A549 (cell line): ENCODE measurements around the gene KCNG2. TPM values are rescaled to one million over a fixed set of nuclear protein-coding genes. Genes with fewer than 3 reads are reported as not detected.

Experiments
- ATAC-seq, 2 experiments: fragments of 200-7000 bp in 1 of 2; fragments of >200 bp in 1 of 2; cut with Nextera tagmentation in 1 of 2; cut with Tn5 transposase in 1 of 2; 3 replicates each; pipeline versions ENCODE4 v1.8.0 to v1.9.1; 2018 to 2020; ENCODE audit warnings: mild to moderate bottlenecking in 1 of 2, moderate library complexity in 1 of 2
- CTCF ChIA-PET: fragments of 300-600 bp; sonication (Branson Sonifier 250); formaldehyde crosslinking; extraction: SDS; loops from one replicate; lab custom pipeline; 2021; ENCODE audit warnings: antibody characterized with exemption, inconsistent platforms; lab: Yijun Ruan, JAX
- POLR2A ChIA-PET: fragments of 350-600 bp; formaldehyde crosslinking; extraction: SDS; loops from one replicate; lab custom pipeline; 2021; ENCODE audit warnings: antibody characterized with exemption, inconsistent platforms; lab: Yijun Ruan, JAX
- DNase-seq, 2 experiments: peaks; one replicate each; pipeline versions ENCODE4 v3.0.0 to v3.0.0-alpha.2; 2011 to 2016; ENCODE audit warnings: low read depth in 1 of 2, low spot score in 1 of 2
- FAIRE-seq: peaks from 2 replicates; lab custom pipeline; 2011; peaks lifted over from hg19 to GRCh38; lab: Jason Lieb, UNC
- H3K27ac ChIP-seq, 2 experiments: fragments of >200 bp; sonication (Bioruptor Twin); formaldehyde crosslinking; 3 replicates each; pipeline ENCODE4 v1.5.1; 2016 to 2017
- H3K4me1 ChIP-seq: fragments of >200 bp; sonication (Bioruptor Twin); formaldehyde crosslinking; 3 replicates; pipeline ENCODE4 v1.6.1; 2016
- H3K4me2 ChIP-seq: fragments of >200 bp; sonication (Bioruptor Twin); formaldehyde crosslinking; 3 replicates; pipeline ENCODE4 v1.6.1; 2016
- H3K4me3 ChIP-seq: fragments of >200 bp; sonication (Bioruptor Twin); formaldehyde crosslinking; 3 replicates; pipeline ENCODE4 v1.5.1; 2016
- H3K9me3 ChIP-seq: fragments of >200 bp; sonication (Bioruptor Twin); formaldehyde crosslinking; 3 replicates; pipeline ENCODE4 v1.6.1; 2016
- CHD4 ChIP-seq: fragments of 200-600 bp; sonication (generic); IDR thresholded peaks from 2 replicates; pipeline ENCODE4 v1.6.1; 2016; ENCODE audit warnings: antibody characterized with exemption, mild to moderate bottlenecking, borderline replicate concordance
- CTCF ChIP-seq: fragments of >200 bp; sonication (Bioruptor Twin); formaldehyde crosslinking; IDR thresholded peaks from 3 replicates; pipeline ENCODE4 v1.5.1; 2016
- EHMT2 ChIP-seq: fragments of 200-600 bp; sonication (generic); IDR thresholded peaks from 2 replicates; pipeline ENCODE4 v1.6.1; 2016; ENCODE audit warnings: antibody characterized with exemption, low read depth, mild to moderate bottlenecking, moderate library complexity
- ELK1 ChIP-seq: fragments of 150-350 bp; IDR thresholded peaks from 2 replicates; pipeline ENCODE4 v1.6.1; 2014; ENCODE audit warnings: low read depth, mild to moderate bottlenecking, low read length
- FOSB ChIP-seq: fragments of 250-450 bp; sonication (Bioruptor Pico); IDR thresholded peaks from 2 replicates; pipeline ENCODE4 v1.5.0; 2020; ENCODE audit warnings: mild to moderate bottlenecking, moderate library complexity
- FOSL2 ChIP-seq, 2 experiments: fragments of 450-650 bp in 1 of 2; fragments of >200 bp in 1 of 2; sonication (Bioruptor Twin) in 1 of 2; formaldehyde crosslinking; IDR thresholded peaks; 2 replicates each; pipeline versions ENCODE4 v1.5.0 to v1.6.1; 2016 to 2020; ENCODE audit warnings: mild to moderate bottlenecking in 1 of 2, moderate library complexity in 1 of 2
- FOXS1 ChIP-seq: fragments of 250-450 bp; sonication (Bioruptor Pico); IDR thresholded peaks from 2 replicates; pipeline ENCODE4 v1.5.0; 2020; ENCODE audit warnings: mild to moderate bottlenecking, moderate library complexity
- GATA3 ChIP-seq: IDR thresholded peaks from 2 replicates; pipeline ENCODE4 v1.6.1; 2012; ENCODE audit warnings: borderline replicate concordance
- HES2 ChIP-seq: fragments of >200 bp; sonication (Bioruptor Twin); formaldehyde crosslinking; IDR thresholded peaks from 2 replicates; pipeline ENCODE4 v1.6.1; 2016
- HEYL ChIP-seq: fragments of 250-450 bp; sonication (Bioruptor Pico); IDR thresholded peaks from 2 replicates; pipeline ENCODE4 v1.8.0; 2021; ENCODE audit warnings: mild to moderate bottlenecking, moderate library complexity
- HMGXB4 ChIP-seq: fragments of 250-450 bp; sonication (Bioruptor Pico); IDR thresholded peaks from 2 replicates; pipeline ENCODE4 v1.5.0; 2021; ENCODE audit warnings: mild to moderate bottlenecking, moderate library complexity, borderline replicate concordance
- HOXA7 ChIP-seq: fragments of 250-450 bp; sonication (Bioruptor Pico); IDR thresholded peaks from 2 replicates; pipeline ENCODE4 v1.5.0; 2020; ENCODE audit warnings: mild to moderate bottlenecking, moderate library complexity
- JUNB ChIP-seq: fragments of >200 bp; sonication (Bioruptor Twin); formaldehyde crosslinking; IDR thresholded peaks from 2 replicates; pipeline ENCODE4 v1.6.1; 2016
- KDM5A ChIP-seq: fragments of 200-600 bp; sonication (generic); IDR thresholded peaks from 2 replicates; pipeline ENCODE4 v1.6.1; 2016; ENCODE audit warnings: antibody characterized with exemption, mild to moderate bottlenecking
- MAZ ChIP-seq: fragments of 150-350 bp; IDR thresholded peaks from 2 replicates; pipeline ENCODE4 v1.6.1; 2014; ENCODE audit warnings: antibody characterized with exemption, low read depth, low read length, borderline replicate concordance
- PBX3 ChIP-seq: IDR thresholded peaks from 2 replicates; pipeline ENCODE4 v1.6.1; 2012
- PHF8 ChIP-seq: fragments of 200-600 bp; sonication (generic); IDR thresholded peaks from 2 replicates; pipeline ENCODE4 v1.6.1; 2016; ENCODE audit warnings: low read depth, mild to moderate bottlenecking, antibody characterized with exemption, moderate library complexity, borderline replicate concordance
- RCOR1 ChIP-seq: fragments of 150-350 bp; IDR thresholded peaks from 2 replicates; pipeline ENCODE4 v1.6.1; 2014; ENCODE audit warnings: antibody characterized with exemption, low read length, low read depth
- SMC3 ChIP-seq: fragments of >200 bp; sonication (Bioruptor Twin); formaldehyde crosslinking; IDR thresholded peaks from 3 replicates; pipeline ENCODE4 v1.6.1; 2018; ENCODE audit warnings: inconsistent platforms
- TP53 ChIP-seq: fragments of 250-450 bp; sonication (Bioruptor Pico); IDR thresholded peaks from 2 replicates; pipeline ENCODE4 v1.5.0; 2021; ENCODE audit warnings: mild to moderate bottlenecking, moderate library complexity
- ZSCAN20 ChIP-seq: fragments of 250-450 bp; sonication (Bioruptor Pico); IDR thresholded peaks from 2 replicates; pipeline ENCODE4 v1.8.0; 2022; ENCODE audit warnings: mild to moderate bottlenecking, moderate library complexity
- WGBS: methylation state at CpG from one replicate; pipeline ENCODE4 v1.1.6; 2017; ENCODE audit errors: missing lambda C conversion rate; 5-methylcytosine and 5-hydroxymethylcytosine counted together
- polyA plus RNA-seq, 4 experiments: library from polyadenylated mRNA; depleted of rRNA in 3 of 4; stranded (reverse); fragments of >200 nt; fragmentation: RNase III in 1 of 4; extraction: RNeasy Plus Mini Kit Qiagen cat#74134 plus additional on column Dnase treatment in 1 of 4; gene quantifications; 2 replicates in 3 of 4; 3 replicates in 1 of 4; pipeline ENCODE4 v1.2.3, GENCODE V29; 2011 to 2017

KCNG2 gene
- polyA plus RNA-seq, 2 of the 4 experiments (the other 2 are of a cell fraction) = not detected

GRCh38 chr18:79796016-79796415 is 1.7 kb upstream of the KCNG2 start (continued):
- TF ChIP-seq CTCF (no peak), HMGXB4 (no peak)

- Histone ChIP-seq H3K27ac (no peak overlapping the region), H3K4me2 (peak overlapping the region; percentile 69; the same call in 1 of the 3 replicates), H3K4me3 (no peak overlapping the region), H3K4me1 (peaks cover 4% of the 10 kb centered on the region; the same call in 1 of the 3 replicates)
- DNase-seq (no peak), FAIRE-seq (no peak)
- CTCF ChIA-PET = interaction anchor here (0.7 kb wide), 1 partner anchor 10 kb away, joined by 3 read pairs; no protein-coding TSS in a partner anchor
- POLR2A ChIA-PET = no interaction called here
- TF ChIP-seq PBX3 (no peak), FOSL2 (IDR thresholded peaks at IDR 0.05) (no peak), FOSL2 (CRISPR knock-in tag; IDR thresholded peaks at IDR 0.05) (no peak), SMC3 (no peak), RCOR1 (no peak), MAZ (no peak), HEYL (CRISPR knock-in tag) (no peak), HOXA7 (CRISPR knock-in tag) (no peak), FOXS1 (no peak), HES2 (no peak), ELK1 (no peak), CHD4 (no peak), GATA3 (no peak), KDM5A (no peak), TP53 (CRISPR knock-in tag) (no peak), EHMT2 (no peak), FOSB (CRISPR knock-in tag) (no peak), PHF8 (no peak), ZSCAN20 (CRISPR knock-in tag) (no peak), JUNB (no peak)
- TF ChIP-seq, all 56 proteins: peak for 0
- 43% methylated on average over 10 of the region's 21 CpGs for WGBS
- ATAC-seq = no peak
- no peaks in the 10 kb centered on the region for H3K9me3 ChIP-seq
These were observed 970 bp upstream of the KCNG2 start for GRCh38 chr18:79796531-79797405.
